HCT116 (cell line): ENCODE results near the gene LACRT. TPM values are rescaled to one million over a fixed set of nuclear protein-coding genes. Genes with fewer than 3 reads are reported as not detected.

ENCODE experiments used
- ATAC-seq: fragments of 200-7000 bp; cut with Tn5 transposase; 2 replicates; pipeline ENCODE4 v1.9.1; 2020; ENCODE audit warnings: mild to moderate bottlenecking, moderate library complexity
- BruUV-seq: library from RNA; stranded (reverse); fragments of 400-500 nt; replicated peaks from 2 replicates; lab custom pipeline; 2021; lab: Mats Ljungman, UMichigan
- CTCF ChIA-PET: fragments of 300-600 bp; sonication (Branson Sonifier 250); formaldehyde crosslinking; loops from one replicate; lab custom pipeline; 2021; ENCODE audit warnings: antibody characterized with exemption; lab: Charles Lee
- POLR2A ChIA-PET: fragments of 300-600, 350-600 bp; sonication (Branson Sonifier 250); formaldehyde crosslinking; loops from one replicate; lab custom pipeline; 2021; ENCODE audit warnings: antibody characterized with exemption; lab: Charles Lee
- RAD21 ChIA-PET, 2 experiments: fragments of 300-600 bp; sonication (Branson Sonifier 250); formaldehyde crosslinking; loops; one replicate each; lab custom pipeline; 2023; ENCODE audit warnings: low total read pairs in 2 of 2; ENCODE audit not compliant: uncharacterized antibody in 2 of 2, unreplicated experiment in 2 of 2, low non-redundant PET in 1 of 2; lab: Charles Lee
- DNase-seq: peaks from one replicate; pipeline ENCODE4 v3.0.0-alpha.2; 2010; ENCODE audit warnings: low read depth, low spot score
- H2AFZ ChIP-seq: fragments of 200-600 bp; shearing (Covaris generic), sonication (generic); 2 replicates; pipeline ENCODE4 v1.6.1; 2017; ENCODE audit warnings: low read depth, mixed run types, mixed read lengths, antibody characterized with exemption, low read length; ENCODE audit not compliant: poor library complexity, severe bottlenecking
- H3K27ac ChIP-seq: 2 replicates; pipeline ENCODE4 v1.5.1; 2012; ENCODE audit warnings: low read depth, low read length
- H3K27me3 ChIP-seq: fragments of 200-600 bp; sonication (generic); 2 replicates; pipeline ENCODE4 v1.6.1; 2016; ENCODE audit warnings: mixed run types, low read length, mixed read lengths; ENCODE audit not compliant: insufficient read depth
- H3K36me3 ChIP-seq, 2 experiments: fragments of 200-500 bp in 1 of 2; fragments of 200-600 bp in 1 of 2; sonication (Bioruptor generic) in 1 of 2; sonication (generic) in 1 of 2; 2 replicates each; pipeline versions ENCODE4 v1.5.1 to v1.6.1; 2014 to 2016; ENCODE audit warnings: low read length in 2 of 2, inconsistent platforms in 1 of 2, mixed read lengths in 1 of 2, mixed run types in 1 of 2; ENCODE audit not compliant: insufficient read depth in 2 of 2, control insufficient read depth in 1 of 2
- H3K4me1 ChIP-seq, 2 experiments: fragments of 200-600 bp in 1 of 2; sonication (generic) in 1 of 2; 2 replicates each; pipeline versions ENCODE4 v1.5.1 to v1.6.1; 2012 to 2017; ENCODE audit warnings: low read length in 2 of 2, inconsistent platforms in 1 of 2, mild to moderate bottlenecking in 1 of 2, mixed read lengths in 1 of 2, mixed run types in 1 of 2, moderate library complexity in 1 of 2; ENCODE audit not compliant: insufficient read depth in 2 of 2, control insufficient read depth in 1 of 2
- H3K4me2 ChIP-seq: fragments of 200-600 bp; sonication (generic); 2 replicates; pipeline ENCODE4 v1.6.1; 2017; ENCODE audit warnings: mixed run types, low read length, mixed read lengths
- H3K4me3 ChIP-seq, 2 experiments: fragments of 200-600 bp in 1 of 2; sonication (generic) in 1 of 2; replicated peaks in 1 of 2; 2 replicates each; pipeline ENCODE4 v1.5.1; 2011 to 2016; ENCODE audit warnings: low read length in 2 of 2, control low read depth in 1 of 2, low read depth in 1 of 2, mild to moderate bottlenecking in 1 of 2, mixed read lengths in 1 of 2, mixed run types in 1 of 2
- H3K79me2 ChIP-seq: fragments of 200-600 bp; sonication (generic); 2 replicates; pipeline ENCODE4 v1.6.1; 2017; ENCODE audit warnings: mild to moderate bottlenecking, mixed run types, low read length, moderate library complexity, mixed read lengths; ENCODE audit not compliant: insufficient read depth
- H3K9ac ChIP-seq: fragments of 200-600 bp; sonication (generic); 2 replicates; pipeline ENCODE4 v1.6.1; 2016; ENCODE audit warnings: low read length, mixed read lengths
- H3K9me2 ChIP-seq: fragments of 200-600 bp; sonication (generic), shearing (Covaris generic); 2 replicates; pipeline ENCODE4 v1.6.1; 2017; ENCODE audit warnings: mixed run types, mild to moderate bottlenecking, moderate library complexity; ENCODE audit not compliant: insufficient read depth
- H3K9me3 ChIP-seq, 2 experiments: fragments of 200-500 bp in 1 of 2; fragments of 200-600 bp in 1 of 2; sonication (Bioruptor generic) in 1 of 2; sonication (generic) in 1 of 2; 2 replicates each; pipeline ENCODE4 v1.6.1; 2014 to 2017; ENCODE audit warnings: low read length in 2 of 2, mixed read lengths in 2 of 2, inconsistent platforms in 1 of 2, low read depth in 1 of 2, mild to moderate bottlenecking in 1 of 2, mixed run types in 1 of 2, moderate library complexity in 1 of 2; ENCODE audit not compliant: control insufficient read depth in 1 of 2, insufficient read depth in 1 of 2
- H4K20me1 ChIP-seq: fragments of 200-600 bp; sonication (generic), shearing (Covaris generic); 2 replicates; pipeline ENCODE4 v1.6.1; 2017; ENCODE audit warnings: mixed run types, mild to moderate bottlenecking, moderate library complexity; ENCODE audit not compliant: insufficient read depth
- ATF3 ChIP-seq: IDR thresholded peaks from 2 replicates; pipeline ENCODE4 v1.6.1; 2012
- CBX3 ChIP-seq: IDR thresholded peaks from 2 replicates; pipeline ENCODE4 v1.6.1; 2012; ENCODE audit warnings: low read depth
- CTCF ChIP-seq, 3 experiments: fragments of 200-600 bp in 1 of 3; sonication (generic) in 1 of 3; IDR thresholded peaks in 2 of 3; conservative IDR thresholded peaks in 1 of 3; 2 replicates each; pipeline ENCODE4 v1.5.1; 2012 to 2017; ENCODE audit warnings: low read depth in 2 of 3, low read length in 2 of 3, antibody characterized with exemption in 1 of 3, borderline replicate concordance in 1 of 3, control low read depth in 1 of 3, mild to moderate bottlenecking in 1 of 3, mixed read lengths in 1 of 3, mixed run types in 1 of 3, moderate library complexity in 1 of 3; ENCODE audit not compliant: insufficient read depth in 1 of 3
- ELF1 ChIP-seq: IDR thresholded peaks from 2 replicates; pipeline ENCODE4 v1.6.1; 2012; ENCODE audit warnings: low read depth, borderline replicate concordance
- EZH2 ChIP-seq: fragments of 200-600 bp; sonication (generic); IDR thresholded peaks from 2 replicates; pipeline ENCODE4 v1.6.1; 2017; ENCODE audit warnings: antibody characterized with exemption, mixed run types
- JUND ChIP-seq: IDR thresholded peaks from 2 replicates; pipeline ENCODE4 v1.6.1; 2012
- MAX ChIP-seq: IDR thresholded peaks from 2 replicates; pipeline ENCODE4 v1.6.1; 2012
- POLR2A ChIP-seq: IDR thresholded peaks from 2 replicates; pipeline ENCODE4 v1.7.0; 2011; ENCODE audit warnings: borderline replicate concordance; ENCODE audit not compliant: insufficient read depth, insufficient read length; ENCODE audit errors: extremely low read depth
- POLR2AphosphoS5 ChIP-seq: IDR thresholded peaks from 2 replicates; pipeline ENCODE4 v1.6.1; 2011; ENCODE audit warnings: mild to moderate bottlenecking, low read depth, low read length, moderate library complexity
- RAD21 ChIP-seq: IDR thresholded peaks from 2 replicates; pipeline ENCODE4 v1.6.1; 2012; ENCODE audit warnings: low read depth, mild to moderate bottlenecking
- REST ChIP-seq: IDR thresholded peaks from 2 replicates; pipeline ENCODE4 v1.6.1; 2012; ENCODE audit warnings: low read depth
- SIN3A ChIP-seq: IDR thresholded peaks from 2 replicates; pipeline ENCODE4 v1.6.1; 2012; ENCODE audit warnings: low read depth
- SP1 ChIP-seq: IDR thresholded peaks from 2 replicates; pipeline ENCODE4 v1.6.1; 2012; ENCODE audit warnings: low read depth
- TCF7L2 ChIP-seq: IDR thresholded peaks from 2 replicates; pipeline ENCODE4 v1.7.0; 2011; ENCODE audit warnings: borderline replicate concordance, inconsistent platforms; ENCODE audit not compliant: insufficient read depth, insufficient read length; ENCODE audit errors: extremely low read depth
- YY1 ChIP-seq: IDR thresholded peaks from 2 replicates; pipeline ENCODE4 v1.6.1; 2011; ENCODE audit warnings: low read length, low read depth, moderate library complexity, mild to moderate bottlenecking; ENCODE audit not compliant: insufficient replicate concordance; ENCODE audit errors: extremely low read depth
- ZBTB33 ChIP-seq: IDR thresholded peaks from 2 replicates; pipeline ENCODE4 v1.6.1; 2011; ENCODE audit warnings: mild to moderate bottlenecking, low read length, moderate library complexity; ENCODE audit not compliant: insufficient replicate concordance; ENCODE audit errors: extremely low read depth
- ZFX ChIP-seq: fragments of 450-650 bp; IDR thresholded peaks from 2 replicates; pipeline ENCODE4 v1.6.1; 2017
- intact Hi-C: fragments of 100-400 bp; cut with micrococcal nuclease; formaldehyde crosslinking; loops from 2 replicates; pipeline ENCODE4 v1.10.0; 2022
- total RNA-seq: library from RNA; stranded (reverse); gene quantifications from one replicate; pipeline ENCODE4 v1.2.1, GENCODE V29; 2021; ENCODE audit not compliant: unreplicated experiment

Gene LACRT
- total RNA-seq, 1 experiment from 2014 or later, result not detected

GRCh38 chr12:54592316-54592715 lies 42.4 kb downstream of the LACRT start (continued):
- TF ChIP-seq CTCF (IDR thresholded peaks at IDR 0.05 in 2 of 3, conservative IDR thresholded peaks at IDR 0.05 in 1 of 3; ENCODE audit: borderline replicate concordance in 1 of 3, insufficient read depth in 1 of 3, low read depth in 2 of 3, low read length in 2 of 3), result no peak

GRCh38 chr12:54590978-54591591 lies 43.6 kb downstream of the LACRT start:
- ChIA-PET CTCF (interaction anchor here (2.7 kb wide), 1 partner anchor 11 kb away, joined by 10 read pairs; no protein-coding TSS in a partner anchor), RAD21 (no interaction called here), POLR2A (no interaction called here)
- no peak overlapping the region for H3K4me2 ChIP-seq
- H3K36me3 ChIP-seq, result no peaks in the 10 kb centered on the region
- no TSS peak for BruUV-seq
- no peaks in the 10 kb centered on the region for H4K20me1 ChIP-seq
- H2AFZ ChIP-seq, result no peak overlapping the region
- peaks cover 0 to 5% of the 10 kb centered on the region in 2 experiments; a peak in 1 of 4 replicates for H3K4me1 ChIP-seq
- ATAC-seq (no peak), DNase-seq (no peak)
- no peak overlapping the region for H3K27ac ChIP-seq
- H3K9me3 ChIP-seq, result no peaks in the 10 kb centered on the region
- no peaks in the 10 kb centered on the region for H3K79me2 ChIP-seq
- H3K4me3 ChIP-seq, result no peak overlapping the region
- peaks cover 5% of the 10 kb centered on the region; the same call in 1 of the 2 replicates for H3K27me3 ChIP-seq
- no peak overlapping the region for H3K9ac ChIP-seq
- intact Hi-C loops, result no loop called here
- no peaks in the 10 kb centered on the region for H3K9me2 ChIP-seq
- TF ChIP-seq TCF7L2, result no peak
- no peak for TF ChIP-seq CBX3
- no peak for TF ChIP-seq POLR2AphosphoS5
- TF ChIP-seq JUND, result no peak
- TF ChIP-seq RAD21, result no peak
- no peak for TF ChIP-seq POLR2A
- TF ChIP-seq EZH2, result no peak
- no peak for TF ChIP-seq SP1
- no peak for TF ChIP-seq ATF3
- no peak for TF ChIP-seq ZBTB33
- no peak for TF ChIP-seq REST
- no peak for TF ChIP-seq SIN3A
- no peak for TF ChIP-seq YY1
- no peak for TF ChIP-seq ELF1
- no peak for TF ChIP-seq ZFX
- no peak for TF ChIP-seq MAX
